HepG2 (cell line): Measurements from ENCODE around the gene TMEM145. TPM values are rescaled to one million over a fixed set of nuclear protein-coding genes. Genes with fewer than 3 reads are reported as not detected.

Source experiments
- CBFB ChIP-seq: sonication (generic); formaldehyde crosslinking; IDR thresholded peaks from 2 replicates; pipeline ENCODE4 v1.4.0; 2020; ENCODE audit warnings: missing genetic modification reagents
- CEBPG ChIP-seq: IDR thresholded peaks from 2 replicates; pipeline ENCODE4 v1.6.1; 2016
- CENPBD1 ChIP-seq: sonication (generic); formaldehyde crosslinking; IDR thresholded peaks from 2 replicates; pipeline ENCODE4 v1.8.0; 2022; ENCODE audit warnings: missing genetic modification reagents, low read depth, mild to moderate bottlenecking, borderline replicate concordance
- ELF3 ChIP-seq: IDR thresholded peaks from 2 replicates; pipeline ENCODE4 v1.6.1; 2016; ENCODE audit warnings: missing genetic modification reagents, missing compliant biosample characterization
- GMEB1 ChIP-seq: sonication (generic); formaldehyde crosslinking; IDR thresholded peaks from 2 replicates; pipeline ENCODE4 v1.5.1; 2020; ENCODE audit warnings: missing genetic modification reagents, mild to moderate bottlenecking, borderline replicate concordance
- HINFP ChIP-seq: sonication (generic); formaldehyde crosslinking; IDR thresholded peaks from 2 replicates; pipeline ENCODE4 v1.4.0; 2020; ENCODE audit warnings: low read depth, mild to moderate bottlenecking, missing genetic modification reagents
- HNF4A ChIP-seq: sonication (generic); formaldehyde crosslinking; IDR thresholded peaks from 2 replicates; pipeline ENCODE4 v1.4.0; 2020; ENCODE audit warnings: missing genetic modification reagents
- KLF15 ChIP-seq: sonication (generic); formaldehyde crosslinking; IDR thresholded peaks from 2 replicates; pipeline ENCODE4 v1.8.1; 2023; ENCODE audit warnings: borderline replicate concordance, mild to moderate bottlenecking, inconsistent platforms, missing genetic modification reagents, mixed read lengths
- MXD1 ChIP-seq: sonication (generic); formaldehyde crosslinking; IDR thresholded peaks from 2 replicates; pipeline ENCODE4 v1.4.0; 2020; ENCODE audit warnings: mild to moderate bottlenecking, missing genetic modification reagents
- NCOR1 ChIP-seq: fragments of 200-600 bp; sonication (generic); IDR thresholded peaks from 2 replicates; pipeline ENCODE4 v1.7.0; 2017; ENCODE audit warnings: antibody characterized with exemption, low read length, borderline replicate concordance
- NFKB2 ChIP-seq: sonication (generic); formaldehyde crosslinking; IDR thresholded peaks from 2 replicates; pipeline ENCODE4 v1.4.0; 2020; ENCODE audit warnings: missing genetic modification reagents, borderline replicate concordance
- PAXIP1 ChIP-seq: sonication (generic); formaldehyde crosslinking; conservative IDR thresholded peaks from 2 replicates; pipeline ENCODE4 v1.4.0; 2020; ENCODE audit warnings: mild to moderate bottlenecking, missing genetic modification reagents, moderate library complexity
- PHF5A ChIP-seq: IDR thresholded peaks from one replicate; pipeline ENCODE4 v1.6.1; 2018; ENCODE audit warnings: low read depth, missing genetic modification reagents; ENCODE audit not compliant: unreplicated experiment
- POGZ ChIP-seq: sonication (generic); formaldehyde crosslinking; IDR thresholded peaks from 2 replicates; pipeline ENCODE4 v1.4.0; 2020; ENCODE audit warnings: mild to moderate bottlenecking, missing genetic modification reagents
- SRY ChIP-seq: sonication (generic); formaldehyde crosslinking; IDR thresholded peaks from 2 replicates; pipeline ENCODE4 v1.8.0; 2022; ENCODE audit warnings: mild to moderate bottlenecking, missing genetic modification reagents
- YEATS2 ChIP-seq: sonication (generic); formaldehyde crosslinking; IDR thresholded peaks from 2 replicates; pipeline ENCODE4 v1.4.0; 2020; ENCODE audit warnings: missing genetic modification reagents, borderline replicate concordance
- YY1 ChIP-seq: IDR thresholded peaks from 2 replicates; pipeline ENCODE4 v1.6.1; 2011; ENCODE audit warnings: low read length, low read depth, moderate library complexity, mild to moderate bottlenecking; ENCODE audit not compliant: insufficient read depth, insufficient replicate concordance
- ZNF253 ChIP-seq: sonication (generic); formaldehyde crosslinking; IDR thresholded peaks from 2 replicates; pipeline ENCODE4 v1.8.0; 2022; ENCODE audit warnings: mild to moderate bottlenecking, missing genetic modification reagents, borderline replicate concordance
- ZNF326 ChIP-seq: sonication (generic); formaldehyde crosslinking; IDR thresholded peaks from 2 replicates; pipeline ENCODE4 v1.4.0; 2020; ENCODE audit warnings: missing genetic modification reagents, borderline replicate concordance
- ZNF33B ChIP-seq: sonication (generic); formaldehyde crosslinking; IDR thresholded peaks from 2 replicates; pipeline ENCODE4 v1.5.1; 2020; ENCODE audit warnings: mild to moderate bottlenecking, missing genetic modification reagents
- ZNF34 ChIP-seq: sonication (generic); formaldehyde crosslinking; IDR thresholded peaks from 2 replicates; pipeline ENCODE4 v1.4.0; 2020; ENCODE audit warnings: mild to moderate bottlenecking, missing genetic modification reagents, borderline replicate concordance
- ZNF350 ChIP-seq: sonication (generic); formaldehyde crosslinking; IDR thresholded peaks from 2 replicates; pipeline ENCODE4 v1.4.0; 2020; ENCODE audit warnings: mild to moderate bottlenecking, low read depth, missing genetic modification reagents, borderline replicate concordance
- ZNF670 ChIP-seq: sonication (generic); formaldehyde crosslinking; IDR thresholded peaks from 2 replicates; pipeline ENCODE4 v1.8.0; 2022; ENCODE audit warnings: mild to moderate bottlenecking, missing genetic modification reagents, borderline replicate concordance
- ZNF879 ChIP-seq: sonication (generic); formaldehyde crosslinking; IDR thresholded peaks from 2 replicates; pipeline ENCODE4 v1.8.1; 2023; ENCODE audit warnings: missing genetic modification reagents
- polyA plus RNA-seq, 8 experiments: library from polyadenylated mRNA; depleted of rRNA in 3 of 8; stranded (reverse) in 7 of 8; unstranded in 1 of 8; fragments of >200 nt; fragmentation: Illumina TruSeq in 4 of 8; extraction: Trizol in 4 of 8; gene quantifications; 2 replicates each; pipeline versions ENCODE4 v1.2.1 to v1.2.3, GENCODE V29; 2011 to 2016; ENCODE audit warnings: low read depth in 4 of 8, missing spikeins in 1 of 8, mixed read lengths in 1 of 8; ENCODE audit not compliant: insufficient read depth in 1 of 8
- total RNA-seq, 5 experiments: library from RNA; depleted of rRNA; stranded (reverse); fragments of >200 nt; fragmentation: Illumina TruSeq; extraction: Trizol; gene quantifications; 2 replicates each; pipeline ENCODE4 v1.2.3, GENCODE V29; 2016; ENCODE audit warnings: low read depth in 1 of 5

TMEM145 gene
- total and polyA plus RNA-seq, 2 of the 13 experiments (the other 11 are each of a cell fraction or from before 2014, with no cell fraction given) = 0.07 to 5.1 TPM

- TF ChIP-seq SRY (CRISPR knock-in tag) = no peak
- TF ChIP-seq ZNF350 (CRISPR knock-in tag) = no peak
- TF ChIP-seq ZNF879 (CRISPR knock-in tag) = no peak
- TF ChIP-seq NCOR1 = no peak
- TF ChIP-seq ZNF253 (CRISPR knock-in tag) = no peak
- no peak for TF ChIP-seq NFKB2 (CRISPR knock-in tag)
- TF ChIP-seq HINFP (CRISPR knock-in tag) = 0 out of 2 replicates have a peak, but pooled peaks have one; percentile 22
- no peak for TF ChIP-seq KLF15 (CRISPR knock-in tag)
- 0 out of 2 replicates have a peak, but pooled peaks have one; percentile 24 for TF ChIP-seq PAXIP1
- peak; percentile 79; the same call in 1 of the 2 replicates for TF ChIP-seq MXD1
- TF ChIP-seq PHF5A (CRISPR knock-in tag) = no peak
- TF ChIP-seq GMEB1 = no peak
- no peak for TF ChIP-seq POGZ (CRISPR knock-in tag)
- TF ChIP-seq ELF3 = no peak
- TF ChIP-seq CBFB (CRISPR knock-in tag) = no peak
- TF ChIP-seq CENPBD1 = no peak
- TF ChIP-seq HNF4A = peak; percentile 40; the same call in 1 of the 2 replicates
- no peak for TF ChIP-seq ZNF326
- no peak for TF ChIP-seq ZNF670 (CRISPR knock-in tag)
- TF ChIP-seq YY1 = no peak
- TF ChIP-seq ZNF33B (CRISPR knock-in tag) = no peak
- TF ChIP-seq ZNF34 (CRISPR knock-in tag) = no peak
- TF ChIP-seq CEBPG = no peak
- TF ChIP-seq YEATS2 (CRISPR knock-in tag) = no peak
These were observed 42.1 kb upstream of the TMEM145 start (continued) for GRCh38 chr19:42271045-42271419.
